Measurements from ENCODE around the gene RECK. TPM values are rescaled to one million over a fixed set of nuclear protein-coding genes. Genes with fewer than 3 reads are reported as not detected.

RECK gene
- total RNA-seq, 1 donor from 2014 or later: 5.8 TPM

DNA sequence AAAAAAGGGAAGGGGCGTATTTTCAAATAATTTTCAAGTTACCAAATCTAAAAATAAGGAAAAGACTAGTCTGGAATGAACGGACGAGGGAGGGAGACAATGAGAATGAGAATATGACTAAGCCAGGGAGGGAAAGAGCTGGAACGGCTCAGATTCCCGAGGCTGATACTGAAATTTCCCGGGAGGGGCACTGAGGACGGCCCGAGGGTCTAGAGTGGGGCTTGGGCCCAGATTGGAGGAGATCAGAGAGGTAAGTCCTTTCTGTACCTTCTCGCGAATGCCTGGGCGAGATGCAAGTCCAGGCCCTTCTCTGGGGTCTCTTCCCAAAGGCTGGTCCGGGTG lies 129.1 kb downstream of the RECK start:
- DNase-seq (ENCODE audit: low spot score): no peak
- intact Hi-C loops (cut with DNase I): loop anchor here (1.0 to 10.0 kb wide), 2 partner anchors 62 to 211 kb away; partner anchors contain the start of gene OR2S2

DNA sequence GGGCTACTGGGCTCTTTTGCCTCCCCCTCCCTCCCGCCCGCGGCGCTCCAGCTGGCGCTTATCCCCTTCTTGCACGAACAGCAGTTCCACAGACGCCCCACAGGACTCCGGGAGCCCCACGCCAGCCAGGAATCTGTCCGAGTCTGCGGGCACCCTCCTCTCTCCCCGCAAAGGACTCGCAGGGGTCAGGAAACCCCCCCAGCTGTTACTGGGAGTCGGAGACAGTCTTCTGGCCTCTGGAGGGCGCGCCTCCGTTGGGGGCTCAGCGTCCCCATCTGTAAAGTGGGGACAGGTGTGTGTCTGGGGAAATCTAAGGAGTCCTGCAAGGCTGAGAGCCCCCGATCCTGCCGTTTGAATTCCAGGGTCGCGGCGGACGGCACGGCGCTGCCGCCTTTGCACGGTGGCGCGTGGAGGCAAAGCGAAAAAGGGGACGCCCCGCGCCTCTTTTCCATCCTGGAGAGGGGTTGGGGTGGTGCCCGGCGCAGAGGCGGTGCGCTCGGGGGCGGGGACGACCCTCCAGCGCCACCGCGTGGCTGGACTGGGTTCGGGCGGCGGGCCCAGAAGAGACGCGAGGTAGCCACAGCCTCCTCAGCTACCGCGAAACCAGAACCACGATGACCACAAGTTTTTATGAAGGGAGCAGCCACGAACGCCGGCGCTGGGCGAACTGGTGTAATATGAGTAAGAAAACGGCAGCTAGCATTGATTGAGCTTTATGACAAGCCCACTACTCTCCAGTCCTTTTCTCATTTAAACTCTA lies 129.6 kb downstream of the RECK start:
- DNase-seq (ENCODE audit: low spot score): peak; percentile 94
- intact Hi-C loops (cut with DNase I): loop anchor here (1.0 to 10.0 kb wide), 2 partner anchors 63 to 212 kb away; partner anchors contain the start of gene OR2S2

DNA sequence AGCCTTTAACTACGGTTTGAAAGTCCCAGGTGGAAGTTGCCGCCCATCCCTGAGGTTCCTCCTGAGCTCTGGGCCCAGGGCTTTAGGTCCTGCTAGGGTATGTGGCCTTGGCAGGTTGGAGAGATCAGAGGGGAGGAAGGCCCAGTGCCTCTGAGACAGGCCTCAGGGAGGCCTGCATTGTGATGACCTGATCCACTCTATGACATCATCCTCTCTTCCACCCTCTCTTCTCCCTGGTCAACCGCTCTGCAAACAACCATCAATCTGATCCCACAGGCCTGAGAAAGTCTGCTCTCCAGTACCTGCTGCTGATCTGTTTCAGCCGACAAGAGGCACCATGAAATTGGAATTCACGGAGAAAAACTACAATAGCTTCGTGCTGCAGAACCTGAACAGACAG lies 132.5 kb downstream of the RECK start, which contains the start of gene CCIN:
CCIN (plus strand) TSS at position 223 of the 400 bp plus-strand sequence; CDS start at position 338, 115 bp downstream.
- no peak for DNase-seq (ENCODE audit: low spot score)
- intact Hi-C loops (cut with DNase I): loop anchor here (10.0 kb wide), 1 partner anchor 214 kb away; the partner anchor contains the start of gene OR2S2

DNA sequence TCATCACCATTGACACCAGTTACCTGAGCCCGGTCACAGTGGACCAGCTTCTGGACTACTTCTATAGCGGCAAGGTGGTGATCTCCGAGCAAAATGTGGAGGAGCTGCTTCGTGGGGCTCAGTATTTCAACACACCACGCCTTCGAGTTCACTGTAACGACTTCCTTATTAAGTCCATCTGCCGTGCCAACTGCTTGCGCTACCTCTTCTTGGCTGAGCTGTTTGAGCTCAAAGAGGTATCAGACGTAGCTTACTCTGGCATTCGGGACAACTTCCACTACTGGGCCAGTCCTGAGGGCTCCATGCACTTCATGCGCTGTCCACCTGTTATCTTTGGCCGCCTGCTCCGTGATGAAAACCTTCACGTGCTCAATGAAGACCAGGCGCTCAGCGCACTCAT lies 133.0 kb downstream of the RECK start:
- intact Hi-C loops (cut with DNase I): loop anchor here (10.0 kb wide), 1 partner anchor 215 kb away; the partner anchor contains the start of gene OR2S2
- no peak for DNase-seq (ENCODE audit: low spot score)

DNA sequence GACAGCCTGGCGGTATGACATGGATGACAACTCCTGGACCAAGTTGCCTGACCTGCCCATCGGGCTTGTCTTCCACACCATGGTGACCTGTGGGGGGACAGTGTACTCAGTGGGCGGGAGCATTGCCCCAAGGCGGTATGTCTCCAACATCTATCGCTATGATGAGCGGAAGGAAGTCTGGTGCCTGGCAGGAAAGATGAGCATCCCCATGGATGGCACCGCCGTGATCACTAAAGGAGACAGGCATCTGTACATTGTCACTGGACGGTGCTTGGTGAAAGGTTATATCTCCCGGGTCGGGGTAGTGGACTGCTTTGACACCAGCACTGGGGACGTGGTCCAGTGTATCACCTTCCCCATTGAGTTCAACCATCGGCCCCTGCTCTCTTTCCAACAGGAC lies 133.8 kb downstream of the RECK start:
- intact Hi-C loops (cut with DNase I): no loop called here
- no peak for DNase-seq (ENCODE audit: low spot score)

DNA sequence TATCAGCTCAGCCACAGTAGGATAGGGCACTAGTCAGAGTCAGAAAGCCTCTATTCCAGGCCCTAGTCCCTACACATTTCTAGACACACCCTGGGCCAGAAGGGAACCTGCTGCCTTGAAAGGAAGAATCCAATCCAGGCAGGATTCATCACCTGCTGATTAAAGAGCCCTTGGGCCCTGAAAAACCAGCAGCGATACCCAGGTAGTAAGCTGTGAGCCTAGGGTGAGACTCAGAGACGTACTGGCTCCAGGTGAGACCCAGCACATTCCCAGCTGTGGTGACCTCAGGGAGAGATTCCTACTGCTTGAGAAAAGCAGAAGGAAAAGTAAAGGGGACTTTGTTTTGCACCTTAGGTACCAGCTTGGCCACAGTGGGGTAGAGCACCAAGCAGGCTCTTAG lies 137.1 kb downstream of the RECK start:
- intact Hi-C loops (cut with DNase I): no loop called here
- DNase-seq (ENCODE audit: low spot score): no peak

Other genes with a start within 250 kb of the RECK start
- gene NPR2, start 245.3 kb upstream of the RECK start, total RNA-seq: 20.4 TPM
- 3.5 TPM for gene SPAG8, start 224.7 kb upstream of the RECK start, total RNA-seq
- 57.6 TPM for gene HINT2, start 221.9 kb upstream of the RECK start, total RNA-seq
- gene FAM221B, start 208.2 kb upstream of the RECK start, total RNA-seq: not detected
- 22.0 TPM for gene TMEM8B, start 207.7 kb upstream of the RECK start, total RNA-seq
- gene OR13J1, start 166.5 kb upstream of the RECK start, total RNA-seq: not detected
- 1.5 TPM for gene HRCT1, start 130.7 kb upstream of the RECK start, total RNA-seq
- 4.0 TPM for gene SPAAR, start 127.4 kb upstream of the RECK start, total RNA-seq
- not detected for gene OR2S2, start 78.8 kb upstream of the RECK start, total RNA-seq
- 6.6 TPM for gene GLIPR2, start 99.8 kb downstream of the RECK start, total RNA-seq
- 0.16 TPM for gene CCIN, start 132.5 kb downstream of the RECK start, total RNA-seq
- 58.3 TPM for gene CLTA, start 154.0 kb downstream of the RECK start, total RNA-seq
- 13.5 TPM for gene GNE, start 221.5 kb downstream of the RECK start, total RNA-seq